ENCODE results near the gene CLPX. TPM values are rescaled to one million over a fixed set of nuclear protein-coding genes. Genes with fewer than 3 reads are reported as not detected.
"Not testable (repeated sequence)": the region's sequence is repeated elsewhere in the genome, so short reads cannot be mapped to it uniquely, and the experiment has no call there.

Gene CLPX
- total RNA-seq, 1 experiment from 2014 or later: 43.3 TPM

- Histone ChIP-seq H3K36me3 (peaks cover 26% of the 10 kb centered on the region), H3K9me3 (replicated peaks) (no peaks in the 10 kb centered on the region)
- DNase-seq: peak in 1 of 2 experiments; percentile 57
Observed at GRCh38 chr15:65115086-65115485, 70.1 kb downstream of the CLPX start, which contains the start of gene UBAP1L. Gene UBAP1L, minus strand, starts transcription at chr15:65115200. Its CDS starts 8,985 bp downstream, at chr15:65106215.

GRCh38 chr15:65110676-65111292 lies 74.4 kb downstream of the CLPX start:
- DNase-seq: peak; percentile 72 to 80
- H3K36me3 ChIP-seq: no peaks in the 10 kb centered on the region; the same call in 1 of the 2 replicates
- no peaks in the 10 kb centered on the region for H3K9me3 ChIP-seq (replicated peaks)
- peaks cover 26% of the 10 kb centered on the region for H3K4me1 ChIP-seq
- H3K27me3 ChIP-seq: no peaks in the 10 kb centered on the region
- H3K4me3 ChIP-seq: no peak overlapping the region
- peak overlapping the region; percentile 15; the same call in 1 of the 2 replicates for H3K27ac ChIP-seq

More at GRCh38 chr15:65115086-65115485, 70.1 kb downstream of the CLPX start, which contains the start of gene UBAP1L:
- H3K4me1 ChIP-seq: peaks cover 32% of the 10 kb centered on the region
- H3K4me3 ChIP-seq: no peak within 1 kb of the TSS
- peak within 1 kb of the TSS; percentile 42 for H3K27ac ChIP-seq
- H3K27me3 ChIP-seq: no peaks in the 10 kb centered on the region

GRCh38 chr15:65106011-65106590 lies 79.0 kb downstream of the CLPX start:
- Histone ChIP-seq H3K4me3 (no peak overlapping the region), H3K4me1 (peaks cover 7% of the 10 kb centered on the region), H3K9me3 (replicated peaks) (no peaks in the 10 kb centered on the region), H3K36me3 (peaks cover 4% of the 10 kb centered on the region; the same call in 1 of the 2 replicates), H3K27me3 (no peaks in the 10 kb centered on the region), H3K27ac (no peak overlapping the region)
- DNase-seq: no peak

GRCh38 chr15:65105038-65105437 lies 80.1 kb downstream of the CLPX start:
- Histone ChIP-seq H3K27ac (no peak overlapping the region), H3K4me3 (no peak overlapping the region), H3K27me3 (no peaks in the 10 kb centered on the region), H3K36me3 (peaks cover 4% of the 10 kb centered on the region; the same call in 1 of the 2 replicates), H3K4me1 (peaks cover 2% of the 10 kb centered on the region; the same call in 1 of the 2 replicates), H3K9me3 (replicated peaks) (no peaks in the 10 kb centered on the region)
- DNase-seq: no peak

GRCh38 chr15:65102912-65103311 lies 82.2 kb downstream of the CLPX start:
- H3K4me1 ChIP-seq: no peaks in the 10 kb centered on the region
- H3K27ac ChIP-seq: no peak overlapping the region
- H3K36me3 ChIP-seq: peaks cover 11% of the 10 kb centered on the region; the same call in 1 of the 2 replicates
- H3K27me3 ChIP-seq: no peaks in the 10 kb centered on the region
- DNase-seq: no peak
- H3K4me3 ChIP-seq: no peak overlapping the region
- no peaks in the 10 kb centered on the region for H3K9me3 ChIP-seq (replicated peaks)

- Histone ChIP-seq H3K4me3 (no peak overlapping the region), H3K27ac (no peak overlapping the region), H3K36me3 (peaks cover 11% of the 10 kb centered on the region; the same call in 1 of the 2 replicates), H3K4me1 (peaks cover 7% of the 10 kb centered on the region; the same call in 1 of the 2 replicates), H3K27me3 (no peaks in the 10 kb centered on the region), H3K9me3 (replicated peaks) (no peaks in the 10 kb centered on the region)
- no peak for DNase-seq
Observed at GRCh38 chr15:65101891-65102708, 83.0 kb downstream of the CLPX start.

- DNase-seq: peak; percentile 30 to 51
- no peaks in the 10 kb centered on the region for H3K9me3 ChIP-seq (replicated peaks)
- no peak overlapping the region for H3K27ac ChIP-seq
- H3K4me1 ChIP-seq: peaks cover 12% of the 10 kb centered on the region
- H3K36me3 ChIP-seq: peaks cover 11% of the 10 kb centered on the region; the same call in 1 of the 2 replicates
- H3K4me3 ChIP-seq: no peak overlapping the region
- H3K27me3 ChIP-seq: no peaks in the 10 kb centered on the region
Observed at GRCh38 chr15:65101411-65101890, 83.7 kb downstream of the CLPX start.

- Histone ChIP-seq H3K36me3 (peaks cover 11% of the 10 kb centered on the region; the same call in 1 of the 2 replicates), H3K4me1 (peaks cover 22% of the 10 kb centered on the region), H3K27me3 (no peaks in the 10 kb centered on the region)
Observed at GRCh38 chr15:65100442-65100841, 84.7 kb downstream of the CLPX start.

GRCh38 chr15:65099801-65100200 lies 85.3 kb downstream of the CLPX start:
- H3K9me3 ChIP-seq (replicated peaks); DNase-seq; H3K4me3 ChIP-seq; H3K27ac ChIP-seq; H3K27me3 ChIP-seq: not testable (repeated sequence)
- Histone ChIP-seq H3K36me3 (peaks cover 11% of the 10 kb centered on the region; the same call in 1 of the 2 replicates), H3K4me1 (peaks cover 28% of the 10 kb centered on the region)

More at GRCh38 chr15:65100442-65100841, 84.7 kb downstream of the CLPX start:
- Histone ChIP-seq H3K9me3 (replicated peaks) (no peaks in the 10 kb centered on the region), H3K4me3 (no peak overlapping the region), H3K27ac (no peak overlapping the region)
- DNase-seq: no peak

- Histone ChIP-seq H3K27me3 (no peaks in the 10 kb centered on the region), H3K4me3 (no peak overlapping the region)
Observed at GRCh38 chr15:65099336-65099735, 85.8 kb downstream of the CLPX start.

More at GRCh38 chr15:65099336-65099735, 85.8 kb downstream of the CLPX start:
- Histone ChIP-seq H3K4me1 (peaks cover 29% of the 10 kb centered on the region), H3K27ac (no peak overlapping the region), H3K9me3 (replicated peaks) (no peaks in the 10 kb centered on the region), H3K36me3 (peaks cover 11% of the 10 kb centered on the region; the same call in 1 of the 2 replicates)
- DNase-seq: no peak

Other genes starting within 250 kb of the CLPX start
- gene SPG21, start 195.4 kb downstream of the CLPX start, total RNA-seq (2014; rRNA removed; shearing (Covaris generic)): 79.9 and 88.6 TPM in 2 replicates
- 16.6 and 21.9 TPM in 2 replicates for gene MTFMT, start 155.7 kb downstream of the CLPX start, total RNA-seq (2014; rRNA removed; shearing (Covaris generic))
- 0.36 TPM in 1 of 2 replicates, not detected in the other for gene SLC51B, start 140.0 kb downstream of the CLPX start, total RNA-seq (2014; rRNA removed; shearing (Covaris generic))
- 0.08 TPM in 1 of 2 replicates, not detected in the other for gene RASL12, start 117.4 kb downstream of the CLPX start, total RNA-seq (2014; rRNA removed; shearing (Covaris generic))
- gene KBTBD13, start 108.6 kb downstream of the CLPX start, total RNA-seq (2014; rRNA removed; shearing (Covaris generic)): 0.08 and 0.15 TPM in 2 replicates
- 0.59 and 0.73 TPM in 2 replicates for gene UBAP1L, start 70.1 kb downstream of the CLPX start, total RNA-seq (2014; rRNA removed; shearing (Covaris generic))
- gene PDCD7, start 51.5 kb downstream of the CLPX start, total RNA-seq (2014; rRNA removed; shearing (Covaris generic)): 22.8 and 25.4 TPM in 2 replicates
- gene CILP, start 26.1 kb upstream of the CLPX start, total RNA-seq (2014; rRNA removed; shearing (Covaris generic)): 0.05 TPM in 1 of 2 replicates, not detected in the other
- 12.9 TPM in 2 replicates for gene PARP16, start 101.5 kb upstream of the CLPX start, total RNA-seq (2014; rRNA removed; shearing (Covaris generic))
- gene RNU5A-1, start 110.7 kb upstream of the CLPX start, total RNA-seq (2014; rRNA removed; shearing (Covaris generic)): not detected in 2 replicates
- gene RNU5B-1, start 119.3 kb upstream of the CLPX start, total RNA-seq (2014; rRNA removed; shearing (Covaris generic)): not detected in 2 replicates
- 6.6 and 8.7 TPM in 2 replicates for gene IGDCC3, start 192.7 kb upstream of the CLPX start, total RNA-seq (2014; rRNA removed; shearing (Covaris generic))
- gene IGDCC4, start 237.6 kb upstream of the CLPX start, total RNA-seq (2014; rRNA removed; shearing (Covaris generic)): 7.3 and 8.6 TPM in 2 replicates

Data from SJCRH30 (cell line).